Activated CD4-positive, alpha-beta T cell treated with anti-CD3 and anti-CD28 coated beads, Interleukin-2, amount 10 ng/mL, durations not matched to agents 24 days and 14 days (primary cell): ENCODE measurements around the gene SMC1A. TPM values are rescaled to one million over a fixed set of nuclear protein-coding genes. Genes with fewer than 3 reads are reported as not detected.
"Not testable (repeated sequence)": the region's sequence is repeated elsewhere in the genome, so short reads cannot be mapped to it uniquely, and the experiment has no call there.

Experiments used
- DNase-seq: peaks from one replicate; pipeline ENCODE4 v3.0.0; 2022
- H3K27ac Mint-ChIP-seq: one replicate; pipeline ENCODE4 v1.8.0; 2022; ENCODE audit warnings: mild to moderate bottlenecking, mixed read lengths
- H3K27me3 Mint-ChIP-seq: one replicate; pipeline ENCODE4 v1.8.0; 2022; ENCODE audit warnings: mixed read lengths
- H3K36me3 Mint-ChIP-seq: one replicate; pipeline ENCODE4 v1.8.0; 2022; ENCODE audit warnings: low read depth, mild to moderate bottlenecking, mixed read lengths
- H3K4me1 Mint-ChIP-seq: one replicate; pipeline ENCODE4 v1.8.0; 2021; ENCODE audit warnings: mixed read lengths
- H3K4me3 Mint-ChIP-seq: one replicate; pipeline ENCODE4 v1.8.0; 2022; ENCODE audit warnings: mild to moderate bottlenecking, moderate library complexity, mixed read lengths
- H3K9me3 Mint-ChIP-seq: one replicate; pipeline ENCODE4 v1.8.0; 2021; ENCODE audit warnings: mixed read lengths
- intact Hi-C: fragments of 100-400 bp; cut with micrococcal nuclease; formaldehyde crosslinking; loops from one replicate; pipeline ENCODE4 v1.15.1; 2023
- total RNA-seq: library from RNA; stranded (reverse); gene quantifications from 2 replicates; pipeline ENCODE4 v1.2.3, GENCODE V29; 2022

The SMC1A gene
- total RNA-seq, 1 donor from 2014 or later = 144 TPM

GRCh38 chrX:53398216-53398615, 24.2 kb downstream of the SMC1A start:
- no peaks in the 10 kb centered on the region for H3K9me3 Mint-ChIP-seq
- peaks cover 2% of the 10 kb centered on the region for H3K4me1 Mint-ChIP-seq
- peaks cover 49% of the 10 kb centered on the region for H3K36me3 Mint-ChIP-seq
- intact Hi-C loops = no loop called here
- no peak for DNase-seq
- H3K4me3 Mint-ChIP-seq = no peak overlapping the region
- H3K27me3 Mint-ChIP-seq = no peaks in the 10 kb centered on the region
- no peak overlapping the region for H3K27ac Mint-ChIP-seq

GRCh38 chrX:53395605-53396298, 26.7 kb downstream of the SMC1A start:
- peaks cover 2% of the 10 kb centered on the region for H3K4me1 Mint-ChIP-seq

GRCh38 chrX:53383376-53384076, 38.9 kb downstream of the SMC1A start:
- DNase-seq = no peak
- intact Hi-C loops = no loop called here
- Mint-ChIP-seq H3K4me1 (no peaks in the 10 kb centered on the region), H3K36me3 (peaks cover 39% of the 10 kb centered on the region), H3K27me3 (no peaks in the 10 kb centered on the region), H3K27ac (no peak overlapping the region), H3K4me3 (no peak overlapping the region), H3K9me3 (no peaks in the 10 kb centered on the region)

More at GRCh38 chrX:53395605-53396298, 26.7 kb downstream of the SMC1A start:
- intact Hi-C loops = no loop called here
- DNase-seq = no peak
- Mint-ChIP-seq H3K27me3 (no peaks in the 10 kb centered on the region), H3K27ac (peak overlapping the region; percentile 47), H3K4me3 (no peak overlapping the region), H3K9me3 (no peaks in the 10 kb centered on the region), H3K36me3 (peaks cover 36% of the 10 kb centered on the region)

- no peak for DNase-seq
- Mint-ChIP-seq H3K4me3 (no peak overlapping the region), H3K27me3 (no peaks in the 10 kb centered on the region), H3K27ac (no peak overlapping the region), H3K9me3 (no peaks in the 10 kb centered on the region), H3K36me3 (peaks cover 41% of the 10 kb centered on the region), H3K4me1 (no peaks in the 10 kb centered on the region)
- intact Hi-C loops = loop anchor here (10.0 kb wide), 1 partner anchor 55 kb away; no protein-coding TSS in a partner anchor
Measured at GRCh38 chrX:53379747-53380146, 42.7 kb downstream of the SMC1A start.

GRCh38 chrX:53379008-53379710, 43.3 kb downstream of the SMC1A start:
- H3K27ac Mint-ChIP-seq = no peak overlapping the region
- H3K4me3 Mint-ChIP-seq = no peak overlapping the region
- no peaks in the 10 kb centered on the region for H3K4me1 Mint-ChIP-seq
- no peaks in the 10 kb centered on the region for H3K9me3 Mint-ChIP-seq
- H3K27me3 Mint-ChIP-seq = no peaks in the 10 kb centered on the region
- H3K36me3 Mint-ChIP-seq = peaks cover 40% of the 10 kb centered on the region
- intact Hi-C loops = loop anchor here (10.0 kb wide), 1 partner anchor 54 kb away; no protein-coding TSS in a partner anchor
- DNase-seq = no peak

GRCh38 chrX:53377464-53377863, 45.0 kb downstream of the SMC1A start:
- intact Hi-C loops = loop anchor here (10.0 kb wide), 1 partner anchor 53 kb away; no protein-coding TSS in a partner anchor
- no peak for DNase-seq
- Mint-ChIP-seq H3K27ac (no peak overlapping the region), H3K9me3 (no peaks in the 10 kb centered on the region), H3K4me1 (no peaks in the 10 kb centered on the region), H3K36me3 (peaks cover 31% of the 10 kb centered on the region), H3K4me3 (no peak overlapping the region), H3K27me3 (no peaks in the 10 kb centered on the region)

GRCh38 chrX:53376888-53377287, 45.6 kb downstream of the SMC1A start:
- no peak for DNase-seq
- H3K27me3 Mint-ChIP-seq = no peaks in the 10 kb centered on the region
- H3K4me3 Mint-ChIP-seq = no peak overlapping the region
- H3K27ac Mint-ChIP-seq = no peak overlapping the region
- intact Hi-C loops = loop anchor here (10.0 kb wide), 1 partner anchor 52 kb away; no protein-coding TSS in a partner anchor
- H3K4me1 Mint-ChIP-seq = no peaks in the 10 kb centered on the region
- no peaks in the 10 kb centered on the region for H3K9me3 Mint-ChIP-seq
- H3K36me3 Mint-ChIP-seq = peaks cover 28% of the 10 kb centered on the region

- Mint-ChIP-seq H3K27me3 (no peaks in the 10 kb centered on the region), H3K36me3 (peaks cover 15% of the 10 kb centered on the region), H3K9me3 (no peaks in the 10 kb centered on the region), H3K27ac (no peak overlapping the region), H3K4me3 (no peak overlapping the region), H3K4me1 (no peaks in the 10 kb centered on the region)
- intact Hi-C loops = loop anchor here (10.0 kb wide), 1 partner anchor 50 kb away; no protein-coding TSS in a partner anchor
- no peak for DNase-seq
Measured at GRCh38 chrX:53374923-53375322, 47.5 kb downstream of the SMC1A start.

GRCh38 chrX:53374222-53374820, 48.1 kb downstream of the SMC1A start:
- H3K27me3 Mint-ChIP-seq = no peaks in the 10 kb centered on the region
- no peaks in the 10 kb centered on the region for H3K9me3 Mint-ChIP-seq
- H3K4me3 Mint-ChIP-seq = no peak overlapping the region
- peaks cover 11% of the 10 kb centered on the region for H3K36me3 Mint-ChIP-seq
- no peak for DNase-seq
- no peaks in the 10 kb centered on the region for H3K4me1 Mint-ChIP-seq
- intact Hi-C loops = loop anchor here (10.0 kb wide), 1 partner anchor 50 kb away; no protein-coding TSS in a partner anchor
- no peak overlapping the region for H3K27ac Mint-ChIP-seq

- no peaks in the 10 kb centered on the region for H3K9me3 Mint-ChIP-seq
- intact Hi-C loops = loop anchor here (10.0 kb wide), 1 partner anchor 49 kb away; no protein-coding TSS in a partner anchor
- peaks cover 9% of the 10 kb centered on the region for H3K36me3 Mint-ChIP-seq
- no peak for DNase-seq
- no peaks in the 10 kb centered on the region for H3K27me3 Mint-ChIP-seq
- no peaks in the 10 kb centered on the region for H3K4me1 Mint-ChIP-seq
- H3K27ac Mint-ChIP-seq = no peak overlapping the region
- H3K4me3 Mint-ChIP-seq = no peak overlapping the region
Measured at GRCh38 chrX:53373307-53373706, 49.1 kb downstream of the SMC1A start.

- DNase-seq, H3K27ac Mint-ChIP-seq, H3K4me1 Mint-ChIP-seq, H3K4me3 Mint-ChIP-seq, H3K36me3 Mint-ChIP-seq, H3K27me3 Mint-ChIP-seq, intact Hi-C loops, H3K9me3 Mint-ChIP-seq: not testable (repeated sequence)
Measured at GRCh38 chrX:53366454-53366853, 56.0 kb downstream of the SMC1A start.

- Mint-ChIP-seq H3K27me3 (no peaks in the 10 kb centered on the region), H3K4me3 (no peak overlapping the region), H3K4me1 (no peaks in the 10 kb centered on the region), H3K9me3 (no peaks in the 10 kb centered on the region), H3K27ac (no peak overlapping the region), H3K36me3 (no peaks in the 10 kb centered on the region)
- no peak for DNase-seq
- intact Hi-C loops = no loop called here
Measured at GRCh38 chrX:53362449-53362848, 60.0 kb downstream of the SMC1A start.

- H3K27ac Mint-ChIP-seq = no peak overlapping the region
- H3K36me3 Mint-ChIP-seq = no peaks in the 10 kb centered on the region
- DNase-seq = no peak
- H3K9me3 Mint-ChIP-seq = no peaks in the 10 kb centered on the region
- intact Hi-C loops = no loop called here
- H3K27me3 Mint-ChIP-seq = no peaks in the 10 kb centered on the region
- no peak overlapping the region for H3K4me3 Mint-ChIP-seq
- no peaks in the 10 kb centered on the region for H3K4me1 Mint-ChIP-seq
Measured at GRCh38 chrX:53357799-53358530, 64.5 kb downstream of the SMC1A start.
